ENCODE results near the gene DENND2A. TPM values are rescaled to one million over a fixed set of nuclear protein-coding genes. Genes with fewer than 3 reads are reported as not detected.

DENND2A gene
- total and polyA plus RNA-seq, 2 of the 4 experiments (the other 2 are of a cell fraction) = 7.5 to 10.3 TPM

DNA sequence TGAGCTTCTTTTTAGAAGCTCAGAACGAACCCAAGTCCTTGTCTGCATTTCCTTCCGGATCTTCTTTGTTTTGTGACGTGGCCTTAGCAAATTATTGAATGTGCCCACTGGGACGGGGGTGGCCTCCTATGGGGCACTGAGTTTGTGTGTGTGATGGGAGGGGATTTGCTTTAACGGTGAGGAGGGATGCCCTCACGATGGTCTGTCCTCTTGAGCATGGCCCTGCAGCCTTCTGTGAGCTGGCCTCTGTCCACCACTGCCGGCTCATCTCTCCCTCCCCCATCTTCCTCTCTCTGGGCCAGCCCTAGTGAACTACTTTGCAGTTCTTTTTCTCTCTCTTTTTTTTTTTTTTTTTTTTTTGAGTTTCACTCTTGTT is 98.4 kb downstream of the DENND2A start:
- Histone ChIP-seq H3K79me1 (ENCODE audit: low read depth in 1 of 2, low read length in 2 of 2) (peaks cover 0 to 13% of the 10 kb centered on the region in 2 experiments; a peak in 2 of 4 replicates), H2BK15ac (ENCODE audit: low read depth, low read length) (peak overlapping the region; percentile 52; the same call in 1 of the 3 replicates), H3K9me3 (ENCODE audit: control insufficient read depth, insufficient read depth, low read length) (no peaks in the 10 kb centered on the region), H2AK5ac (ENCODE audit: low read depth, low read length) (peak overlapping the region; percentile 82), H4K8ac (ENCODE audit: low read depth in 2 of 2, low read length in 2 of 2) (peak overlapping the region; percentile 90 to 94), H2BK5ac (ENCODE audit: low read depth, low read length, poor library complexity, severe bottlenecking) (peak overlapping the region; percentile 59), H3K4me3 (ENCODE audit: insufficient read depth, low read depth, low read length) (no peak overlapping the region), H3K4ac (ENCODE audit: low read depth, low read length) (peak overlapping the region; percentile 77), H3K9me1 (ENCODE audit: insufficient read depth, low read length) (peaks cover 20% of the 10 kb centered on the region), H4K20me1 (ENCODE audit: insufficient read depth, low read length) (peaks cover 5% of the 10 kb centered on the region), H3K36me3 (ENCODE audit: control insufficient read depth, insufficient read depth, low read length) (peaks cover 44% of the 10 kb centered on the region), H3K14ac (replicated peaks; ENCODE audit: low read depth, low read length) (peak overlapping the region; percentile 69), H3K4me2 (ENCODE audit: low read depth, low read length) (peak overlapping the region; percentile 82), H3K56ac (ENCODE audit: extremely low read depth, insufficient read depth, low read length) (peak overlapping the region; percentile 36), H2BK120ac (ENCODE audit: low read depth, low read length) (peak overlapping the region; percentile 81), H2AK9ac (replicated peaks; ENCODE audit: low read depth, low read length, poor library complexity) (peak overlapping the region; percentile 93), H3K4me1 (ENCODE audit: control insufficient read depth, insufficient read depth, low read length) (peaks cover 15% of the 10 kb centered on the region), H3K23ac (ENCODE audit: low read depth, low read length) (peak overlapping the region; percentile 61), H3K18ac (ENCODE audit: low read depth, low read length) (0 out of 2 replicates have a peak overlapping the region, but pooled peaks have one; percentile 0), H4K91ac (ENCODE audit: insufficient read depth, low read depth, low read length) (peak overlapping the region; percentile 95), H3K27me3 (ENCODE audit: control insufficient read depth, insufficient read depth, low read length) (no peaks in the 10 kb centered on the region), H4K5ac (ENCODE audit: low read depth, low read length) (peak overlapping the region; percentile 3; the same call in 1 of the 2 replicates), H3K27ac (ENCODE audit: insufficient read depth, low read length) (peak overlapping the region; percentile 72), H3K9ac (ENCODE audit: low read depth, low read length) (peak overlapping the region; percentile 3; the same call in 1 of the 2 replicates), H2BK20ac (ENCODE audit: low read depth, low read length) (peak overlapping the region; percentile 91), H2AFZ (replicated peaks; ENCODE audit: low read length, poor library complexity) (peak overlapping the region; percentile 86)
- CTCF ChIA-PET = no interaction called here
- TF ChIP-seq, protein P1, sequence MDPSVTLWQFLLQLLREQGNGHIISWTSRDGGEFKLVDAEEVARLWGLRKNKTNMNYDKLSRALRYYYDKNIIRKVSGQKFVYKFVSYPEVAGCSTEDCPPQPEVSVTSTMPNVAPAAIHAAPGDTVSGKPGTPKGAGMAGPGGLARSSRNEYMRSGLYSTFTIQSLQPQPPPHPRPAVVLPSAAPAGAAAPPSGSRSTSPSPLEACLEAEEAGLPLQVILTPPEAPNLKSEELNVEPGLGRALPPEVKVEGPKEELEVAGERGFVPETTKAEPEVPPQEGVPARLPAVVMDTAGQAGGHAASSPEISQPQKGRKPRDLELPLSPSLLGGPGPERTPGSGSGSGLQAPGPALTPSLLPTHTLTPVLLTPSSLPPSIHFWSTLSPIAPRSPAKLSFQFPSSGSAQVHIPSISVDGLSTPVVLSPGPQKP (IDR thresholded peaks at IDR 0.05; ENCODE audit: borderline replicate concordance, low read depth, low read length) = no peak
- no peak for TF ChIP-seq CHD1 (IDR thresholded peaks at IDR 0.05; ENCODE audit: low read depth, low read length)
- in situ Hi-C loops (cut with MboI; ENCODE audit: low sequenced_read_pairs) (no loop called here), intact Hi-C loops (cut with micrococcal nuclease) (no loop called here), dilution Hi-C loops (cut with HindIII; ENCODE audit: low sequenced_read_pairs, unreplicated experiment) (no loop called here)
- 0% methylated on average over 1 of the region's 7 CpGs; no CpG with 5 or more reads in 1 of the 2 experiments for WGBS, 2 experiments (ENCODE audit: extremely low coverage in 2 of 2, insufficient read length in 1 of 2)
- ATAC-seq (ENCODE audit: low read depth) (peak; percentile 67), DNase-seq (peak; percentile 63)
- POLR2A ChIA-PET (ENCODE audit: unreplicated experiment) = no interaction called here
- no TSS peak for BruUV-seq (replicated peaks)

Data from IMR-90 (cell line).